Fibroblast of lung (primary cell): Measurements from ENCODE around the gene SLC29A4.

Source experiments
- CTCF ChIP-seq, 2 donors: IDR thresholded peaks in 1 of 2; conservative IDR thresholded peaks in 1 of 2; 1 replicate in 1 of 2; 2 replicates in 1 of 2; pipeline ENCODE4 v1.5.1; 2011 to 2012; ENCODE audit warnings: low read length in 2 of 2, control low read depth in 1 of 2, inconsistent platforms in 1 of 2, low read depth in 1 of 2, mild to moderate bottlenecking in 1 of 2
- EZH2 ChIP-seq: IDR thresholded peaks from 2 replicates; pipeline ENCODE4 v1.5.1; 2012; ENCODE audit warnings: low read length, control low read depth, mild to moderate bottlenecking; ENCODE audit errors: missing control alignments

- TF ChIP-seq CTCF (conservative IDR thresholded peaks at IDR 0.05 in 1 of 2, IDR thresholded peaks at IDR 0.05 in 1 of 2; ENCODE audit: low read depth in 1 of 2, low read length in 2 of 2) (no peak), EZH2 (no peak)
These were observed 13.4 kb downstream of the SLC29A4 start for GRCh38 chr7:5296015-5296610.
